ENCODE results near the gene LINS1. TPM values are rescaled to one million over a fixed set of nuclear protein-coding genes. Genes with fewer than 3 reads are reported as not detected.

LINS1 gene
- total and polyA plus RNA-seq, 10 of the 15 experiments (the other 5 are each of a cell fraction or from before 2014, with no cell fraction given), result 13.5 to 33.1 (median 20.3) TPM

- ChIA-PET SMC1A (ENCODE audit: uncharacterized antibody, unreplicated experiment) (interaction anchor here (1.0 to 1.2 kb wide), 4 partner anchors 8 to 15 kb away, joined by 3 to 5 read pairs (median 4); no protein-coding TSS in a partner anchor), POLR2A (no interaction called here), CTCF (interaction anchor here (1.7 kb wide), 1 partner anchor 373 kb away, joined by 7 read pairs; no protein-coding TSS in a partner anchor), RAD21 (ENCODE audit: unreplicated experiment) (no interaction called here)
- Histone ChIP-seq H3K36me3 (ENCODE audit: control insufficient read depth in 2 of 2, insufficient read depth in 2 of 2, low read length in 1 of 2) (peaks cover 0 to 9% of the 10 kb centered on the region in 2 experiments), H3K27ac (ENCODE audit: control insufficient read depth, insufficient read depth) (no peak overlapping the region), H3K9me3 (replicated peaks; ENCODE audit: control insufficient read depth, insufficient read depth, low read length) (no peaks in the 10 kb centered on the region), H3K4me3 (no peak overlapping the region), H3K27me3 (replicated peaks in 1 of 2; ENCODE audit: control insufficient read depth in 2 of 2, insufficient read depth in 2 of 2, low read length in 1 of 2) (no peaks in the 10 kb centered on the region), H3K9ac (ENCODE audit: control insufficient read depth, insufficient read depth, low read length) (no peak overlapping the region), H2AFZ (ENCODE audit: control insufficient read depth, low read depth, low read length) (no peak overlapping the region), H4K20me1 (ENCODE audit: control insufficient read depth, insufficient read depth) (no peaks in the 10 kb centered on the region; the same call in 1 of the 2 replicates), H3K4me2 (ENCODE audit: control insufficient read depth, insufficient read depth) (no peak overlapping the region), H3K4me1 (ENCODE audit: control insufficient read depth, insufficient read depth, low read length) (no peaks in the 10 kb centered on the region), H3K79me2 (ENCODE audit: control insufficient read depth, insufficient read depth, low read length) (no peaks in the 10 kb centered on the region; the same call in none of the 2 replicates)
- BruUV-seq (replicated peaks), result no TSS peak
- in situ Hi-C loops (cut with MboI) (no loop called here), intact Hi-C loops (cut with micrococcal nuclease; ENCODE audit: unreplicated experiment) (no loop called here)
- no peak for FAIRE-seq
- 85% methylated on average over 11 of the region's 11 CpGs for WGBS (ENCODE audit: insufficient coverage, insufficient replicate concordance, low lambda C conversion rate, missing lambda C conversion rate)
- TF ChIP-seq CHD2 (IDR thresholded peaks at IDR 0.05; ENCODE audit: borderline replicate concordance, low read depth, low read length), result no peak
- TF ChIP-seq KLF5 (IDR thresholded peaks at IDR 0.05; ENCODE audit: partially characterized antibody), result no peak
- no peak for TF ChIP-seq BACH1 (IDR thresholded peaks at IDR 0.05; ENCODE audit: borderline replicate concordance)
- no peak for TF ChIP-seq BMI1 (IDR thresholded peaks at IDR 0.05; ENCODE audit: borderline replicate concordance)
- no peak for TF ChIP-seq CBX3 (IDR thresholded peaks at IDR 0.05; ENCODE audit: borderline replicate concordance, low read depth)
- no peak for TF ChIP-seq ZSCAN29 (IDR thresholded peaks at IDR 0.05)
- TF ChIP-seq CEBPB (IDR thresholded peaks at IDR 0.05; ENCODE audit: borderline replicate concordance in 1 of 2, low read depth in 2 of 2, low read length in 2 of 2), result no peak
- no peak for TF ChIP-seq TBL1XR1 (IDR thresholded peaks at IDR 0.05; ENCODE audit: low read depth, low read length)
- no peak for TF ChIP-seq MLLT1 (IDR thresholded peaks at IDR 0.05)
- TF ChIP-seq HCFC1 (IDR thresholded peaks at IDR 0.05; ENCODE audit: low read length), result no peak
- no peak for TF ChIP-seq E4F1 (IDR thresholded peaks at IDR 0.05; ENCODE audit: borderline replicate concordance, partially characterized antibody)
- TF ChIP-seq SMC3 (IDR thresholded peaks at IDR 0.05; ENCODE audit: borderline replicate concordance, low read length), result no peak
- no peak for TF ChIP-seq BCLAF1 (IDR thresholded peaks at IDR 0.05)
- TF ChIP-seq CBX5 (IDR thresholded peaks at IDR 0.05; ENCODE audit: low read depth), result no peak
- no peak for TF ChIP-seq NRF1 (conservative IDR thresholded peaks at IDR 0.05; ENCODE audit: low read depth, low read length)
- no peak for ATAC-seq
- no peak for DNase-seq (ENCODE audit: low read depth, low spot score)
These were observed 33.6 kb upstream of the LINS1 start for GRCh38 chr15:100635406-100636071.
